Sigmoid colon (tissue), 7 donors: ENCODE data around the gene ELP4. TPM values are rescaled to one million over a fixed set of nuclear protein-coding genes. Genes with fewer than 3 reads are reported as not detected.

ENCODE experiments used
- DNase-seq: peaks from one replicate; pipeline ENCODE4 v3.0.0-alpha.2; 2019
- H3K27ac ChIP-seq, 4 donors: fragments of 200-600 bp; sonication (generic); one replicate each; pipeline ENCODE4 v1.5.1; 2016 to 2019; ENCODE audit warnings: mild to moderate bottlenecking in 1 of 4
- H3K27me3 ChIP-seq, 3 donors: fragments of 200-600 bp; sonication (generic); one replicate each; pipeline ENCODE4 v1.5.1; 2019; ENCODE audit warnings: mild to moderate bottlenecking in 1 of 3
- H3K36me3 ChIP-seq, 4 donors: fragments of 200-600 bp; sonication (generic); one replicate each; pipeline ENCODE4 v1.5.1; 2016 to 2019
- H3K4me1 ChIP-seq, 4 donors: fragments of 200-600 bp; sonication (generic); one replicate each; pipeline ENCODE4 v1.5.1; 2017 to 2019
- H3K4me3 ChIP-seq, 4 donors: fragments of 200-600 bp; sonication (generic); one replicate each; pipeline ENCODE4 v1.5.1; 2017 to 2019; ENCODE audit warnings: mild to moderate bottlenecking in 2 of 4, moderate library complexity in 1 of 4
- H3K9me3 ChIP-seq, 4 donors: fragments of 200-600 bp in 3 of 4; sonication (generic) in 3 of 4; one replicate each; pipeline versions ENCODE4 v1.5.1 to v1.6.1; 2013 to 2019
- EP300 ChIP-seq, 4 donors: sonication (generic); formaldehyde crosslinking; IDR thresholded peaks; one replicate each; pipeline ENCODE4 v1.6.1; 2017; ENCODE audit warnings: antibody characterized with exemption in 4 of 4
- POLR2A ChIP-seq, 2 donors: fragments of 450-650 bp; IDR thresholded peaks; one replicate each; pipeline ENCODE4 v1.6.1; 2016; ENCODE audit warnings: antibody characterized with exemption in 2 of 2, mild to moderate bottlenecking in 2 of 2, moderate library complexity in 2 of 2
- POLR2AphosphoS5 ChIP-seq, 4 donors: sonication (generic); formaldehyde crosslinking; IDR thresholded peaks; one replicate each; pipeline ENCODE4 v1.6.1; 2017; ENCODE audit warnings: antibody characterized with exemption in 4 of 4
- WGBS, 2 donors: extraction: QIAGEN DNeasy Blood & Tissue Kit; methylation state at CpG; one replicate each; pipeline ENCODE4 v1.1.7; 2013; 5-methylcytosine and 5-hydroxymethylcytosine counted together
- intact Hi-C: fragments of 100-400 bp; cut with DNase I; formaldehyde crosslinking; loops from one replicate; pipeline ENCODE4 v1.15.1; 2023
- polyA plus RNA-seq, 3 donors: library from polyadenylated mRNA; stranded (reverse); fragments of 200-250 nt; gene quantifications; one replicate each; pipeline ENCODE4 v1.2.3, GENCODE V29; 2013
- total RNA-seq, 4 donors: library from RNA; depleted of rRNA; stranded (reverse); fragments of >200 nt; gene quantifications; one replicate each; pipeline ENCODE4 v1.1.0, GENCODE V29; 2016
- TF ChIP-seq, protein P1 (sequence below), 4 experiments: fragments of 450-650 bp in 3 of 4; fragments of 200-600 bp in 1 of 4; IDR thresholded peaks; one replicate each; pipeline ENCODE4 v1.5.1; 2016 to 2019; ENCODE audit warnings: antibody characterized with exemption in 4 of 4, mild to moderate bottlenecking in 3 of 4, moderate library complexity in 2 of 4
- donor health status: healthy with polysubstance abuse.
- donor health status: Bipolar disorder and iron deficiency.
- donor health status: healthy.

ELP4 gene
- total and polyA plus RNA-seq, 7 donors = 9.0 to 32.7 (median 18.5) TPM

GRCh38 chr11:31826536-31827438 is 317.2 kb downstream of the ELP4 start:
- no peak for DNase-seq
- TF ChIP-seq, protein P1, sequence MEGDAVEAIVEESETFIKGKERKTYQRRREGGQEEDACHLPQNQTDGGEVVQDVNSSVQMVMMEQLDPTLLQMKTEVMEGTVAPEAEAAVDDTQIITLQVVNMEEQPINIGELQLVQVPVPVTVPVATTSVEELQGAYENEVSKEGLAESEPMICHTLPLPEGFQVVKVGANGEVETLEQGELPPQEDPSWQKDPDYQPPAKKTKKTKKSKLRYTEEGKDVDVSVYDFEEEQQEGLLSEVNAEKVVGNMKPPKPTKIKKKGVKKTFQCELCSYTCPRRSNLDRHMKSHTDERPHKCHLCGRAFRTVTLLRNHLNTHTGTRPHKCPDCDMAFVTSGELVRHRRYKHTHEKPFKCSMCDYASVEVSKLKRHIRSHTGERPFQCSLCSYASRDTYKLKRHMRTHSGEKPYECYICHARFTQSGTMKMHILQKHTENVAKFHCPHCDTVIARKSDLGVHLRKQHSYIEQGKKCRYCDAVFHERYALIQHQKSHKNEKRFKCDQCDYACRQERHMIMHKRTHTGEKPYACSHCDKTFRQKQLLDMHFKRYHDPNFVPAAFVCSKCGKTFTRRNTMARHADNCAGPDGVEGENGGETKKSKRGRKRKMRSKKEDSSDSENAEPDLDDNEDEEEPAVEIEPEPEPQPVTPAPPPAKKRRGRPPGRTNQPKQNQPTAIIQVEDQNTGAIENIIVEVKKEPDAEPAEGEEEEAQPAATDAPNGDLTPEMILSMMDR (IDR thresholded peaks at IDR 0.05) = no peak
- TF ChIP-seq POLR2A (IDR thresholded peaks at IDR 0.05) (no peak), EP300 (IDR thresholded peaks at IDR 0.05) (no peak), POLR2AphosphoS5 (IDR thresholded peaks at IDR 0.05) (no peak)
- intact Hi-C loops = no loop called here
- H3K27me3 ChIP-seq = peaks cover 63 to 100% (median 86%) of the 10 kb centered on the region in 3 donors
- 5 to 9% methylated on average over 55 of the region's 55 CpGs for WGBS, 2 donors
- H3K9me3 ChIP-seq = no peaks in the 10 kb centered on the region
- H3K36me3 ChIP-seq = no peaks in the 10 kb centered on the region
- peaks cover 0 to 27% (median 23%) of the 10 kb centered on the region in 4 donors for H3K4me1 ChIP-seq
- H3K27ac ChIP-seq = no peak overlapping the region
- peak overlapping the region in 1 of 4 donors; percentile 13 for H3K4me3 ChIP-seq

- Histone ChIP-seq H3K36me3 (no peaks in the 10 kb centered on the region), H3K27ac (no peak overlapping the region), H3K9me3 (no peaks in the 10 kb centered on the region), H3K4me1 (peaks cover 0 to 27% (median 23%) of the 10 kb centered on the region in 4 donors), H3K27me3 (peaks cover 55 to 100% (median 78%) of the 10 kb centered on the region in 3 donors), H3K4me3 (no peak overlapping the region)
- DNase-seq = no peak
- intact Hi-C loops = no loop called here
- TF ChIP-seq EP300 (IDR thresholded peaks at IDR 0.05) = no peak
- TF ChIP-seq, protein P1 (IDR thresholded peaks at IDR 0.05) = no peak
- TF ChIP-seq POLR2A (IDR thresholded peaks at IDR 0.05) = no peak
- no peak for TF ChIP-seq POLR2AphosphoS5 (IDR thresholded peaks at IDR 0.05)
- WGBS, 2 donors = 5% methylated on average over 18 of the region's 18 CpGs
Observed at GRCh38 chr11:31827455-31828206, 318.1 kb downstream of the ELP4 start.

DNA sequence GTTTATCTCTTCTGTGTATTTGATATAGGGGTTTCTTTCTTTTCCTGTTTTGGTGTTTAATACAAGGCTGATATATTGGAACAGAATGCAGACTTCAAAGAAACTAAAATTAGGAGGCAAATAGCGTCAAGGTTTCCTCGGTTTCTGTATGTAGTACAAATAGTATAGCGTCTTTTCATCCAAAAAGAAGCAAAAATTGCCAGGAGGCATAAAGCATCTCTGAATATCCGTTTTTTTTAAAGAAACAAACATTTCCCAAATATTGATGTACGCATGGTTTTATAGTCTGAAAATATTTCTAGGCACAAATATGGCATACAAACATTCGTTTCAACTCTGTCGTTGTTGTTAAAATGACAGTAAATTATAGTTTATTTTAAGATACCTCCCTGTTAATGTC is 318.6 kb downstream of the ELP4 start:
- TF ChIP-seq EP300 (IDR thresholded peaks at IDR 0.05) (no peak), POLR2A (IDR thresholded peaks at IDR 0.05) (no peak), POLR2AphosphoS5 (IDR thresholded peaks at IDR 0.05) (no peak)
- TF ChIP-seq, protein P1 (IDR thresholded peaks at IDR 0.05) = no peak
- no peaks in the 10 kb centered on the region for H3K36me3 ChIP-seq
- no peak overlapping the region for H3K4me3 ChIP-seq
- H3K4me1 ChIP-seq = peaks cover 0 to 27% (median 23%) of the 10 kb centered on the region in 4 donors
- no peak overlapping the region for H3K27ac ChIP-seq
- no peaks in the 10 kb centered on the region for H3K9me3 ChIP-seq
- 22 to 24% methylated on average over 7 of the region's 7 CpGs for WGBS, 2 donors
- no peak for DNase-seq
- intact Hi-C loops = no loop called here
- H3K27me3 ChIP-seq = peaks cover 52 to 100% (median 72%) of the 10 kb centered on the region in 3 donors

DNA sequence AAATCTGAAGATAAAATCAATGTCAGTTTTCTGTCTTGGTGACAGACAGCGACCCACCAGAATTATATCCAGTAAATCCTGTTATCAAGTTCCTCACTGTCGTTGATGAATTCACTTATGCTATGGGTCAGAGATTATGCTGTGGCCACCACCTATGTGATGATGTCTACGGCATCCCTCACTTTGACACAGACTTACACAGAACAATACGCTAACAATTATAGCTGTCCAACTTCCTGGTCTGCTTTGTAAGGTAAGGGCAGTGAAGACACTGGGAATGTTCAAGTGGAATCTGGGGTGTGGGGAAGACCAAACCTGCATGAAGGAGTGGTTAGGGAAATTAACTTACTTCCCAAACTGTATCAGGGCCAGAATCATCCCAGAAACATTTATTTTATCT is 320.8 kb downstream of the ELP4 start:
- Histone ChIP-seq H3K36me3 (no peaks in the 10 kb centered on the region), H3K4me1 (peaks cover 0 to 23% (median 18%) of the 10 kb centered on the region in 4 donors), H3K4me3 (no peak overlapping the region), H3K27ac (no peak overlapping the region), H3K9me3 (no peaks in the 10 kb centered on the region), H3K27me3 (peaks cover 30 to 98% (median 50%) of the 10 kb centered on the region in 3 donors)
- 53 to 73% methylated on average over 4 of the region's 4 CpGs for WGBS, 2 donors
- TF ChIP-seq POLR2AphosphoS5 (IDR thresholded peaks at IDR 0.05) = no peak
- no peak for TF ChIP-seq EP300 (IDR thresholded peaks at IDR 0.05)
- TF ChIP-seq, protein P1 (IDR thresholded peaks at IDR 0.05) = no peak
- no peak for TF ChIP-seq POLR2A (IDR thresholded peaks at IDR 0.05)
- no peak for DNase-seq
- intact Hi-C loops = no loop called here
